Aorta (tissue), 5 donors: Measurements from ENCODE around the gene TPM3. TPM values are rescaled to one million over a fixed set of nuclear protein-coding genes. Genes with fewer than 3 reads are reported as not detected.
A peak's percentile ranks its signal among the peaks of the same experiment; 100 is the strongest.
"Not testable (repeated sequence)": the region's sequence is repeated elsewhere in the genome, so short reads cannot be mapped to it uniquely, and the experiment has no call there.

Experiments used
- ATAC-seq: fragments of 200-7000 bp; cut with Tn5 transposase; one replicate; pipeline ENCODE4 v1.9.1; 2022; ENCODE audit warnings: moderate library complexity; ENCODE audit not compliant: low FRiP score
- DNase-seq, 2 donors: peaks; one replicate each; pipeline ENCODE4 v3.0.0-alpha.2; 2020
- H3K27ac ChIP-seq, 2 donors: one replicate each; pipeline ENCODE4 v1.5.1; 2013; ENCODE audit warnings: low read length in 2 of 2, mild to moderate bottlenecking in 2 of 2, moderate library complexity in 2 of 2, control low read depth in 1 of 2, inconsistent platforms in 1 of 2, low read depth in 1 of 2
- H3K27me3 ChIP-seq, 2 donors: one replicate each; pipeline ENCODE4 v1.6.1; 2013; ENCODE audit warnings: control low read depth in 1 of 2, low read length in 1 of 2, mild to moderate bottlenecking in 1 of 2, moderate library complexity in 1 of 2; ENCODE audit not compliant: insufficient read depth in 2 of 2, control insufficient read depth in 1 of 2
- H3K36me3 ChIP-seq, 2 donors: one replicate each; pipeline ENCODE4 v1.6.1; 2013; ENCODE audit warnings: control low read depth in 1 of 2, low read length in 1 of 2, mild to moderate bottlenecking in 1 of 2; ENCODE audit not compliant: insufficient read depth in 2 of 2, control insufficient read depth in 1 of 2
- H3K4me1 ChIP-seq, 2 donors: one replicate each; pipeline ENCODE4 v1.6.1; 2013; ENCODE audit warnings: low read length in 2 of 2, control low read depth in 1 of 2, mild to moderate bottlenecking in 1 of 2, moderate library complexity in 1 of 2; ENCODE audit not compliant: insufficient read depth in 2 of 2, control insufficient read depth in 1 of 2
- H3K4me3 ChIP-seq, 2 donors: one replicate each; pipeline ENCODE4 v1.5.1; 2013; ENCODE audit warnings: low read length in 2 of 2, control low read depth in 1 of 2, mild to moderate bottlenecking in 1 of 2
- H3K9me3 ChIP-seq: one replicate; pipeline ENCODE4 v1.6.1; 2013; ENCODE audit warnings: mild to moderate bottlenecking, low read length; ENCODE audit not compliant: control insufficient read depth
- WGBS, 2 donors: extraction: QIAGEN DNeasy Blood & Tissue Kit; methylation state at CpG; one replicate each; pipeline ENCODE4 v1.1.7; 2013; 5-methylcytosine and 5-hydroxymethylcytosine counted together
- intact Hi-C, 2 donors: fragments of 100-400 bp; cut with DNase I; formaldehyde crosslinking; loops; one replicate each; pipeline versions ENCODE4 v1.14.2 to v1.15.0; 2022
- polyA plus RNA-seq, 2 donors: library from polyadenylated mRNA; stranded (reverse); fragments of 200-250 nt; gene quantifications; one replicate each; pipeline ENCODE4 v1.2.3, GENCODE V29; 2013
- total RNA-seq, 2 donors: library from RNA; stranded (reverse); fragmentation: NEBNext Ultra II Directional; extraction: Animal tissue kit (Norgen Biotek cat#: 25700); gene quantifications; one replicate each; pipeline ENCODE4 v1.2.1, GENCODE V29; 2021
- donor health status: healthy with polysubstance abuse.
- donor health status: Bipolar disorder and iron deficiency.
- donor health status: DM: no; HTN: no; CAD: no.
- donor health status: DM: no; HTN: no; CAD: no.
- donor health status: DM: yes; HTN: yes; CAD: no.

The TPM3 gene
- total and polyA plus RNA-seq, 4 donors = 79.7 to 186 (median 160) TPM

DNA sequence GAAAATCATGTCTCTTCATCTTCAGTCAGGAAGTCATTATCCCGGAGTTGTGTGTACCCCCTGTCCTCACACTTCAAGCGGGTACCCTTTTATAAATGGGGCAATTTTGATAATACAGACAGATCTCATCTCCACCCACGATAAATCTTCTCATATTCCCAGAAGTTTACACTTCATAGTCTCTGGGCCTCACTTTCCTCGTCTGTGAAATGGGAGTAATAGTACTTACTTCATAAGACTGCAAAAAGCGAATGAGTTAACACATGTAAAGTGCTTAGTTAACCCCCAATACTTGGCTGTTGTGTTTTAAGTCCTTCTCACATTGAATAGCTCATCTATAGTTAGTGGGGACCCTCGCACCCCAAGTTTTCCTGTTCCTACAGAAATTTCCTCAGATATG lies 37.8 kb downstream of the TPM3 start:
- peak overlapping the region in 1 of 2 donors; percentile 42 for H3K27ac ChIP-seq
- H3K27me3 ChIP-seq = no peaks in the 10 kb centered on the region
- H3K4me3 ChIP-seq = no peak overlapping the region
- DNase-seq = no peak
- H3K4me1 ChIP-seq = no peaks in the 10 kb centered on the region
- ATAC-seq = no peak
- no peaks in the 10 kb centered on the region for H3K9me3 ChIP-seq
- H3K36me3 ChIP-seq = peaks cover 0 to 3% of the 10 kb centered on the region in 2 donors
- intact Hi-C loops = loop anchor here (10.0 kb wide), 1 partner anchor 149 kb away; no protein-coding TSS in a partner anchor
- WGBS, 2 donors = 95 to 98% methylated on average over 6 of the region's 6 CpGs

DNA sequence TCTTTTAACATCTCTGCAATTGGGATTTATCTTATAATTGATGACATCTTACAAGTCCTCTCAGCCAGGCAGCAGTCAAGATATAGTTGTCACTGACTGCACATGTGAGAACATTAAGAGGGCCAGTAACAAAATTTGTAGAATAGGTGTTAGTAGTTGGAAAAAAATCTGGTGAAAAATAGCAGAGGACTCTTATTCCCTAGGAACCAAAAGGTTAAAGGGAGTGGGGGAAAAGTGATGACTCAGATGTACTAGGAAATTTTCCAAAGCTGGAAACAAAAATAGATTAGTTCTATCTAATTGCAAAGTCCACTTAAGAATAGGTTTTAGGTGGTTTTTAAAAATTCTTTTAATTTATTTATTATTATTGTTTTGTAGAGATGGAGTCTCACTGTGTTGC lies 40.6 kb downstream of the TPM3 start:
- intact Hi-C loops = loop anchor here (10.0 kb wide), 1 partner anchor 147 kb away; no protein-coding TSS in a partner anchor

DNA sequence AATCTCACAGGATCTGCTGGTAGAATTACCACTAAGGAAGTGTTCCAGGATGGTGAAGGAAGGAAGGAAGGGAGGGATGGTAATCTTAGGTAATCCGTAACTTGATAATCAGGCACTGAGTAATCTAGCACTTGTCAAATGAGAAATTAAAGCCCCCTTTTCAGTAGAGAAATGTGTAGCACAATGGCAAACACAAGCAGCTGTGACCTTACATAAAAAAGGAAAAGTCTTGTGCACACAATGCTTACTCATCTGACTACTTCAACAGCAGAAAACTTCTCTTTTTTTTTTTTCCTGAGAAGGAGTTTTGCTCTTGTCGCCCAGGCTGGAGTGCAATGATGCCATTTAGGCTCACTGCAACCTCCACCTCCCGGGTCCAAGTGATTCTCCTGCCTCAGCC lies 43.1 kb downstream of the TPM3 start:
- no peak overlapping the region for H3K27ac ChIP-seq
- intact Hi-C loops = no loop called here
- 63 to 74% methylated on average over 3 of the region's 3 CpGs for WGBS, 2 donors
- no peaks in the 10 kb centered on the region for H3K9me3 ChIP-seq
- no peaks in the 10 kb centered on the region for H3K27me3 ChIP-seq
- no peaks in the 10 kb centered on the region for H3K36me3 ChIP-seq
- H3K4me1 ChIP-seq = no peaks in the 10 kb centered on the region
- ATAC-seq (no peak), DNase-seq (no peak)
- H3K4me3 ChIP-seq = no peak overlapping the region

More for the DNA sequence above, 40.6 kb downstream of the TPM3 start:
- no peak overlapping the region for H3K27ac ChIP-seq
- H3K27me3 ChIP-seq = no peaks in the 10 kb centered on the region
- no peak overlapping the region for H3K4me3 ChIP-seq
- H3K36me3 ChIP-seq = no peaks in the 10 kb centered on the region
- DNase-seq = no peak
- no peaks in the 10 kb centered on the region for H3K9me3 ChIP-seq
- ATAC-seq = no peak
- no peaks in the 10 kb centered on the region for H3K4me1 ChIP-seq

DNA sequence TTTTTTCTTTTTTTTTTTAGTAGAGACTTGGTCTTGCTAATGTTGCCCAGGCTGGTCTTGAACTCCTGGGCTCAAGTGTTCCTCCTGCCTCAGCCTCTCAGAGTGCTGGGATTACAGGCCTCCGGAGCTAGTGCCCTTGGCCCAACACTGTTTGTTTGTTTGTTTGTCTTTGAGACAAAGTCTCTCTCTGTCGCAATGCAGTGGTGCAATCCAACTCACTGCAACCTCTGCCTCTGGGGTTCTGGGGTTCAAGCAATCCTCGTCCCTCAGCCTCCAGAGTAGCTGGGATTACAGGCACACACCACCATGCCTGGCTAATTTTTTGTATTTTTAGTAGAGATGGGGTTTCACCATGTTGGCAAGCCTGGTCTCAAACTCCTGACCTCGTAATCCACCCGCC lies 44.4 kb downstream of the TPM3 start:
- H3K4me1 ChIP-seq, H3K36me3 ChIP-seq, H3K27me3 ChIP-seq, H3K4me3 ChIP-seq, ATAC-seq, H3K27ac ChIP-seq, H3K9me3 ChIP-seq, intact Hi-C loops, DNase-seq: not testable (repeated sequence)
- 81 to 91% methylated on average over 5 of the region's 5 CpGs for WGBS, 2 donors

DNA sequence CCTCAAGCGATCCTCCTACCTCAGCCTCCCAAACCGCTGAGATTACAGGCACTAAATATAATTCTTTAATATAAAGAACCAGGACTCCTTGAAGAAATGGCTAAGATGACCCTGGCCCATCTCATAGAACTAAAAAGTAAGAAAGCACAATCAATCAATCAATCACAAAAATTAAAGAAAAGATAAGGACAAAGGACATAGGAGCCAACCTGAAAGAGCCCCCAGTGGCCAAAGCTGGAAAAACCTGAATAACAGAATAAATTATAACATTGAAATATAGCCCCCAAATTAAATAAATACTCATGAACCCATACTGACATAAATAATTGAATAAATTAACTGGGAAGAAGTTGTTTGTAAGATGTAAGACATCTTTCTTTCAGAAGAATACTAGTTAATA lies 45.9 kb downstream of the TPM3 start:
- intact Hi-C loops = no loop called here
- Histone ChIP-seq H3K27ac (no peak overlapping the region), H3K36me3 (no peaks in the 10 kb centered on the region), H3K27me3 (no peaks in the 10 kb centered on the region), H3K4me3 (no peak overlapping the region), H3K4me1 (no peaks in the 10 kb centered on the region), H3K9me3 (no peaks in the 10 kb centered on the region)
- 95% methylated on average over 2 of the region's 2 CpGs for WGBS, 2 donors
- DNase-seq (no peak), ATAC-seq (no peak)

DNA sequence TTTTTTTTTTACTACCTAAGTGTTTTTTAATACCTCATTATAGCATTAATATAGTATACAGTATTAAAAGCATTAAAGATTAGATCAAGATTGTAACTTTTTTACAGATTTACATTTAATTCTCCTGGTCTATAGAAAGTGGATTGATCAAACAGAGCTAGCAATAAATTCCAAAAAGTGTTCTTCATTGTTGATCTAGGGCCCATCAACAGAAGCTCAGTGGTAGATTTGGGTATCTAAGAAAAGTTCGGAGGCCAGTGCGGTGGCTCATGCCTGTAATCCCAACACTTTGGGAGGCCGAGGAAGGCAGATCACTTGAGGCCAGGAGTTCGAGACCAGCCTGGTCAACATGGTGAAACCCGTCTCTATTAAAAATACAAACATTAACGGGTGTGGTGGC lies 49.5 kb downstream of the TPM3 start:
- ATAC-seq (no peak), DNase-seq (no peak)
- 93 to 94% methylated on average over 6 of the region's 6 CpGs for WGBS, 2 donors
- intact Hi-C loops = no loop called here
- Histone ChIP-seq H3K4me1 (no peaks in the 10 kb centered on the region), H3K9me3 (no peaks in the 10 kb centered on the region), H3K4me3 (no peak overlapping the region), H3K27me3 (no peaks in the 10 kb centered on the region), H3K27ac (no peak overlapping the region), H3K36me3 (no peaks in the 10 kb centered on the region)

DNA sequence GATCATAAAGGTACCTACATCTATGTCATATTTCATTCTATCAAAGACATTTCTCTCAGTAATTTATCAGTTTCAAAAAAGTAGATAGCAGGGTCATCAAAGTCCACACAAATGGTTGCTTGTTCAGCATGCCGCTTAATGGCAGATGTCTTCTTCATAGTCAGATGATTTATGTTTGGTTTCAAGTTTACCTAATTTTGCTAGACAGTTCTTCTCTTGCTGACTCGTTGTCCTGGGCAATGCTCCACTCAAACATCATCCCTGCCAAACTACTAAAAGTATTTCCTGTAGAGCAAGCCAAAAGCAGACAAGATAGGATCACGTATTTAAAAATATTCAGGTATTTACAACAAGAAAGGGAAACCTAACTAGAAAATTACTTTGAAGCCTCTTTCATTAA lies 50.7 kb downstream of the TPM3 start:
- Histone ChIP-seq H3K27ac (no peak overlapping the region), H3K9me3 (no peaks in the 10 kb centered on the region), H3K4me3 (no peak overlapping the region), H3K4me1 (no peaks in the 10 kb centered on the region), H3K27me3 (no peaks in the 10 kb centered on the region), H3K36me3 (no peaks in the 10 kb centered on the region)
- intact Hi-C loops = no loop called here
- DNase-seq (no peak), ATAC-seq (no peak)
- 32 to 35% methylated on average over 3 of the region's 3 CpGs for WGBS, 2 donors

DNA sequence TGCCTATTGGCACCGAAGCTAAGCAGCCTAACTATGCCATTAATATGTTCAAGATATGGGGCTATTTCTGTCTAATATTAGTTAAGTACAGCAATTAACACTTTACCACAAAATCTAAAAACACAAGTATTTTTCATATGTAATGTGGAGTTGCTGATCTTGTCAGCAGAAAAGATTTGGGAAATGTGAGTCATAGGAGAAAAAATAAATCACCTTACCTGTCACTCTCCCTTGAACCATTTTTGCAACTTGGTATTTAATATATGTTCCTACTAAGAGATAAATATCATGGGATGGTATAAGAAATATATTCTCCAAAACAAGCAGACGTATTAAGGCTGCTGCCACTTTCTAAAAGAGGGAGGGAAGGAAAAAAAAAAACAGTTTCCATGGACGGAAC lies 54.0 kb downstream of the TPM3 start:
- Histone ChIP-seq H3K9me3 (no peaks in the 10 kb centered on the region), H3K27me3 (no peaks in the 10 kb centered on the region), H3K27ac (no peak overlapping the region), H3K4me1 (no peaks in the 10 kb centered on the region), H3K4me3 (no peak overlapping the region), H3K36me3 (no peaks in the 10 kb centered on the region)
- DNase-seq (no peak), ATAC-seq (no peak)
- WGBS, 2 donors = 51 to 56% methylated on average over 3 of the region's 3 CpGs
- intact Hi-C loops = no loop called here

DNA sequence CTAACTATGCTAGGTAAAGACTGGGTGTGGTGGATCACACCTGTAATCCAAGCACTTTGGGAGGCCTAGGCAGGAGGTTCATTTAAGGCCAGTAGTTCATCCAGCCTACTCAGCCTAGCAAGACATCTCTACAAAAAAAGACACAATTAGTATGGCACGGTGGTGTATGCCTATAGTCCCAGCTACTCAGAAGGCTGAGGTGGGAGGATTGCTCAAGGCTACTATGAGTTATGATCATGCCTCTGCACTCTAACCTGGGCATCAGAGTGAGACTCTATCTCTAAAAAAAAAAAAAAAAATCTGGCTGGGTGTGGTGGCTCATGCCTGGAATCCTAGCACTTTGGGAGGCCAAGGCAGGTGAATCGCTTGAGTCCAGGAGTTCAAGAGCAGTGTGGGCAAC lies 58.6 kb downstream of the TPM3 start:
- H3K36me3 ChIP-seq = no peaks in the 10 kb centered on the region
- DNase-seq (no peak), ATAC-seq (no peak)
- intact Hi-C loops = no loop called here
- no peaks in the 10 kb centered on the region for H3K9me3 ChIP-seq
- no peaks in the 10 kb centered on the region for H3K4me1 ChIP-seq
- H3K27ac ChIP-seq = no peak overlapping the region
- no peaks in the 10 kb centered on the region for H3K27me3 ChIP-seq
- no peak overlapping the region for H3K4me3 ChIP-seq
- WGBS, 2 donors = 95 to 98% methylated on average over 2 of the region's 2 CpGs
